GM12878 (cell line): ENCODE measurements around the gene CYP24A1. TPM values are rescaled to one million over a fixed set of nuclear protein-coding genes. Genes with fewer than 3 reads are reported as not detected.

Experiments used
- ATAC-seq: fragments of 200-7000 bp; cut with Tn5 transposase; 3 replicates; pipeline ENCODE4 v1.9.1; 2020; ENCODE audit warnings: mild to moderate bottlenecking, moderate library complexity
- BruUV-seq: library from RNA; stranded (reverse); fragments of 400-500 nt; replicated peaks from 2 replicates; lab custom pipeline; 2021; lab: Mats Ljungman, UMichigan
- CTCF ChIA-PET: fragments of 300-600 bp; sonication (Branson Sonifier 250); formaldehyde crosslinking; extraction: SDS; loops from one replicate; lab custom pipeline; 2021; ENCODE audit warnings: inconsistent platforms; lab: Yijun Ruan, JAX
- POLR2A ChIA-PET: fragments of 350-600 bp; formaldehyde crosslinking; extraction: SDS; loops from one replicate; lab custom pipeline; 2021; ENCODE audit warnings: inconsistent platforms; lab: Charles Lee
- RAD21 ChIA-PET: fragments of 300-600 bp; sonication (Branson Sonifier 250); formaldehyde crosslinking; loops from one replicate; lab custom pipeline; 2023; ENCODE audit warnings: antibody characterized with exemption; ENCODE audit not compliant: unreplicated experiment; lab: Charles Lee
- SMC1A ChIA-PET: fragments of 300-600 bp; sonication (Branson Sonifier 250); formaldehyde crosslinking; loops from one replicate; lab custom pipeline; 2023; ENCODE audit not compliant: unreplicated experiment, uncharacterized antibody; lab: Charles Lee
- DNase-seq: peaks from one replicate; pipeline ENCODE4 v3.0.0-alpha.2; 2011; ENCODE audit warnings: low read depth, low spot score
- FAIRE-seq: peaks from 3 replicates; lab custom pipeline; 2011; peaks lifted over from hg19 to GRCh38; lab: Jason Lieb, UNC
- H2AFZ ChIP-seq: 2 replicates; pipeline ENCODE4 v1.6.0; 2011; ENCODE audit warnings: low read depth, low read length, control low read depth; ENCODE audit not compliant: control insufficient read depth
- H3K27ac ChIP-seq: 2 replicates; pipeline ENCODE4 v1.5.1; 2011; ENCODE audit warnings: control low read depth; ENCODE audit not compliant: control insufficient read depth, insufficient read depth
- H3K27me3 ChIP-seq, 2 experiments: replicated peaks in 1 of 2; 2 replicates each; pipeline versions ENCODE4 v1.6.0 to v1.6.1; 2011; ENCODE audit warnings: low read length in 1 of 2; ENCODE audit not compliant: control insufficient read depth in 2 of 2, insufficient read depth in 2 of 2
- H3K36me3 ChIP-seq, 2 experiments: 2 replicates each; pipeline ENCODE4 v1.5.1; 2011; ENCODE audit warnings: low read length in 1 of 2; ENCODE audit not compliant: control insufficient read depth in 2 of 2, insufficient read depth in 2 of 2
- H3K4me1 ChIP-seq: 2 replicates; pipeline ENCODE4 v1.6.1; 2011; ENCODE audit warnings: mild to moderate bottlenecking, low read length, moderate library complexity, mixed read lengths; ENCODE audit not compliant: control insufficient read depth, insufficient read depth
- H3K4me2 ChIP-seq: 2 replicates; pipeline ENCODE4 v1.6.0; 2011; ENCODE audit warnings: control low read depth; ENCODE audit not compliant: control insufficient read depth, insufficient read depth
- H3K4me3 ChIP-seq: fragments of 200-600 bp; sonication (generic); 2 replicates; pipeline ENCODE4 v1.5.1; 2016
- H3K79me2 ChIP-seq: 2 replicates; pipeline ENCODE4 v1.6.0; 2011; ENCODE audit warnings: low read length; ENCODE audit not compliant: control insufficient read depth, insufficient read depth
- H3K9ac ChIP-seq: 2 replicates; pipeline ENCODE4 v1.8.0; 2011; ENCODE audit warnings: low read length, control low read depth, mixed read lengths; ENCODE audit not compliant: control insufficient read depth, insufficient read depth
- H3K9me3 ChIP-seq: replicated peaks from 3 replicates; pipeline ENCODE4 v1.5.1; 2011; ENCODE audit warnings: mild to moderate bottlenecking, low read length; ENCODE audit not compliant: control insufficient read depth, insufficient read depth
- H4K20me1 ChIP-seq: 2 replicates; pipeline ENCODE4 v1.6.0; 2011; ENCODE audit not compliant: control insufficient read depth, insufficient read depth
- CHD2 ChIP-seq: IDR thresholded peaks from 2 replicates; pipeline ENCODE4 v1.6.1; 2011; ENCODE audit warnings: low read depth, low read length, improper control_type of control experiment, borderline replicate concordance
- ETV6 ChIP-seq, 2 experiments: fragments of 450-650 bp in 1 of 2; IDR thresholded peaks in 1 of 2; conservative IDR thresholded peaks in 1 of 2; 2 replicates each; pipeline ENCODE4 v1.6.1; 2014; ENCODE audit warnings: antibody characterized with exemption in 1 of 2, borderline replicate concordance in 1 of 2, low read depth in 1 of 2, mild to moderate bottlenecking in 1 of 2, moderate library complexity in 1 of 2
- FOXM1 ChIP-seq: IDR thresholded peaks from 2 replicates; pipeline ENCODE4 v1.6.1; 2012; ENCODE audit warnings: low read depth, mild to moderate bottlenecking, inconsistent platforms, low read length, moderate library complexity
- GABPA ChIP-seq: IDR thresholded peaks from 2 replicates; pipeline ENCODE4 v1.6.1; 2014; ENCODE audit warnings: antibody characterized with exemption, low read depth, mild to moderate bottlenecking, inconsistent platforms
- KAT2A ChIP-seq: conservative IDR thresholded peaks from 2 replicates; pipeline ENCODE4 v1.6.1; 2011; ENCODE audit warnings: low read depth, low read length; ENCODE audit not compliant: control insufficient read depth
- MEF2B ChIP-seq: fragments of 450-650 bp; IDR thresholded peaks from 2 replicates; pipeline ENCODE4 v1.6.1; 2018; ENCODE audit warnings: mild to moderate bottlenecking, moderate library complexity; ENCODE audit not compliant: partially characterized antibody, poor library complexity, severe bottlenecking
- NFXL1 ChIP-seq: fragments of 450-650 bp; IDR thresholded peaks from 2 replicates; pipeline ENCODE4 v1.6.1; 2017; ENCODE audit warnings: antibody characterized with exemption, mild to moderate bottlenecking, borderline replicate concordance
- RBBP5 ChIP-seq: fragments of 200-600 bp; sonication (generic); conservative IDR thresholded peaks from 2 replicates; pipeline ENCODE4 v1.6.1; 2016
- WGBS: methylation state at CpG from one replicate; pipeline ENCODE4 v1.1.6; 2016; ENCODE audit warnings: low lambda C conversion rate; ENCODE audit not compliant: insufficient replicate concordance, insufficient coverage; ENCODE audit errors: missing lambda C conversion rate; 5-methylcytosine and 5-hydroxymethylcytosine counted together
- in situ Hi-C: fragments of 300-500 bp; cut with MboI; formaldehyde crosslinking; loops from 9 replicates; pipeline ENCODE4 v1.14.3; 2018; ENCODE audit warnings: mixed read lengths
- intact Hi-C: fragments of 100-400 bp; cut with micrococcal nuclease; formaldehyde crosslinking; loops from one replicate; pipeline ENCODE4 v1.14.2; 2022; ENCODE audit not compliant: unreplicated experiment
- polyA plus RNA-seq, 11 experiments: library from polyadenylated mRNA; depleted of rRNA in 4 of 11; unstranded in 6 of 11; stranded (reverse) in 5 of 11; fragments of >200 nt; fragmentation: Nextera tagmentation in 4 of 11; fragmentation: Illumina TruSeq in 1 of 11; extraction: Ambion mirVana in 4 of 11; extraction: Trizol in 1 of 11; gene quantifications; 1 replicate in 1 of 11; 2 replicates in 10 of 11; pipeline versions ENCODE4 v1.2.1 to v1.2.3, GENCODE V29; 2011 to 2016; ENCODE audit warnings: inconsistent platforms in 2 of 11, missing spikeins in 2 of 11, low read depth in 1 of 11
- total RNA-seq, 4 experiments: library from RNA; depleted of rRNA in 3 of 4; stranded (reverse); fragments of >200 nt in 3 of 4; fragmentation: Illumina TruSeq in 1 of 4; extraction: Trizol in 1 of 4; gene quantifications; 2 replicates each; pipeline versions ENCODE4 v1.2.1 to v1.2.3, GENCODE V29; 2013 to 2021

CYP24A1 gene
- total and polyA plus RNA-seq, 10 of the 15 experiments (the other 5 are each of a cell fraction or from before 2014, with no cell fraction given) = 0.69 TPM; not detected in 9

GRCh38 chr20:54149765-54150264 lies 24.0 kb downstream of the CYP24A1 start:
- H3K4me2 ChIP-seq = no peak overlapping the region
- H3K27ac ChIP-seq = no peak overlapping the region
- H3K27me3 ChIP-seq = no peaks in the 10 kb centered on the region
- no peaks in the 10 kb centered on the region for H3K79me2 ChIP-seq
- no peaks in the 10 kb centered on the region for H3K9me3 ChIP-seq
- ATAC-seq (no peak), FAIRE-seq (no peak), DNase-seq (no peak)
- SMC1A ChIA-PET = no interaction called here
- in situ Hi-C loops (no loop called here), intact Hi-C loops (no loop called here)
- no peak overlapping the region for H2AFZ ChIP-seq
- BruUV-seq = no TSS peak
- WGBS = 68% methylated on average over 7 of the region's 7 CpGs
- POLR2A ChIA-PET = no interaction called here
- CTCF ChIA-PET = interaction anchor here (0.7 kb wide), 1 partner anchor 44 kb away, joined by 3 read pairs; no protein-coding TSS in a partner anchor
- no peak overlapping the region for H3K4me3 ChIP-seq
- TF ChIP-seq NFXL1 (no peak; the same call in 1 of the 2 replicates), KAT2A (no peak), ETV6 (conservative IDR thresholded peaks at IDR 0.05 in 1 of 2, IDR thresholded peaks at IDR 0.05 in 1 of 2; ENCODE audit: borderline replicate concordance in 1 of 2, low read depth in 1 of 2) (peak in 1 of 2 experiments; percentile 24; a peak in 1 of 4 replicates)
- H3K9ac ChIP-seq = no peak overlapping the region
- RAD21 ChIA-PET = no interaction called here
- no peaks in the 10 kb centered on the region for H3K4me1 ChIP-seq
- H4K20me1 ChIP-seq = no peaks in the 10 kb centered on the region
- H3K36me3 ChIP-seq = no peaks in the 10 kb centered on the region

- no peak overlapping the region for H2AFZ ChIP-seq
- H3K27me3 ChIP-seq = no peaks in the 10 kb centered on the region
- intact Hi-C loops = no loop called here
- in situ Hi-C loops = no loop called here
- 48% methylated on average over 7 of the region's 7 CpGs for WGBS
- ChIA-PET POLR2A (no interaction called here), SMC1A (interaction anchor here (0.7 kb wide), 1 partner anchor 1839 kb away, joined by 3 read pairs; no protein-coding TSS in a partner anchor), CTCF (interaction anchor here (0.9 kb wide), 1 partner anchor 46 kb away, joined by 4 read pairs; no protein-coding TSS in a partner anchor), RAD21 (no interaction called here)
- no TSS peak for BruUV-seq
- ATAC-seq (no peak), DNase-seq (no peak), FAIRE-seq (no peak)
- no peaks in the 10 kb centered on the region for H3K79me2 ChIP-seq
- no peak overlapping the region for H3K4me2 ChIP-seq
- H3K27ac ChIP-seq = no peak overlapping the region
- H3K4me3 ChIP-seq = no peak overlapping the region
- H3K4me1 ChIP-seq = no peaks in the 10 kb centered on the region
- H3K9ac ChIP-seq = no peak overlapping the region
- H3K36me3 ChIP-seq = no peaks in the 10 kb centered on the region
- H4K20me1 ChIP-seq = no peaks in the 10 kb centered on the region
- TF ChIP-seq CHD2 (no peak), FOXM1 (no peak), ETV6 (conservative IDR thresholded peaks at IDR 0.05 in 1 of 2, IDR thresholded peaks at IDR 0.05 in 1 of 2; ENCODE audit: borderline replicate concordance in 1 of 2, low read depth in 1 of 2) (peak in 1 of 2 experiments; percentile 96; a peak in 2 of 4 replicates), NFXL1 (peak; percentile 7; the same call in 1 of the 2 replicates), MEF2B (no peak), RBBP5 (no peak), GABPA (no peak)
- H3K9me3 ChIP-seq = no peaks in the 10 kb centered on the region
Measured at GRCh38 chr20:54148947-54149764, 24.6 kb downstream of the CYP24A1 start.
